ENCODE measurements around the gene EPHB3.

DNA sequence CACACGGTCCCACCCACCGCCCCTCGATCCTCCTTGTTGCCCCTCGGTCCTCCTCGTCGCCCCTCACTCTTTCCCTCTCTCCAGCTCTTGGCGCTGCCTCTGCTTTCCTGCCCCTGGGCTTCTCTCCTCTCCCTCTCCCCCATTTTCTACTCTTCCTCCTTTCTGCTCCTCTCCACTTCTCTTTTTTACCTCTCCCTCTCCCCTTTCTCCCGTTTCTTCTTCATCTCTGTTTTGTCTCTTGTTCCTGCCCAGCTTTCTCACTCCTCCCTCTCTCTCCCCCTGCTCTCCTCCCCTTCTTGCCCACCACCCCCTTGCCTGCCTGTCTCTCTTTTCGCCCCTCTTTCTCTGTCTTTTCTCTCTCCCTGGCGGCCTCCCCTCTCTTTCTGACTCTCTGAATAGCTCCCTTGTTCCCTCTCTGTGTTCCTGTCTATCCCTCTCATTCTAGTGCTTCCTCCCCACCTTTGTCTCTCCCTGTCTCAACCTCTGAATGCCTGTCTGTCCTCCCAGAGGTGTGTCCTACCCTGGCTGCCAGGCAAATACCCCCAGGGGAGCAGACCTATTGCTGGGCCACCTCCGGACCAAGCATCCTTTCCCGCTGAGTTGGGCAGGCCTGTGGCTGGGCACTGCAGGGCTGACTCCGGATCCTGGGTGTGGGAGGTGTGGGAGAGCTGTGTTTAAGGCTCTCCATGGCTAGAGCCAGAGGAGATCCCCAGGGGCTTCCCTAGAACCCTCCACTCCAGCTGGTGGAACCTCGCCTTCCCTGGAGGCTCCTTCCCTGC is 41.0 kb downstream of the EPHB3 start:
- no peak for TF ChIP-seq POLR2A (IDR thresholded peaks at IDR 0.05)
- no peak for TF ChIP-seq CTCF (IDR thresholded peaks at IDR 0.05)

Measured in heart left ventricle (tissue), 13 donors.